ENCODE data around the gene PWP1. TPM values are rescaled to one million over a fixed set of nuclear protein-coding genes. Genes with fewer than 3 reads are reported as not detected.

The PWP1 gene
- total and polyA plus RNA-seq, 2 of the 4 experiments (the other 2 are of a cell fraction) = 143 to 179 TPM

DNA sequence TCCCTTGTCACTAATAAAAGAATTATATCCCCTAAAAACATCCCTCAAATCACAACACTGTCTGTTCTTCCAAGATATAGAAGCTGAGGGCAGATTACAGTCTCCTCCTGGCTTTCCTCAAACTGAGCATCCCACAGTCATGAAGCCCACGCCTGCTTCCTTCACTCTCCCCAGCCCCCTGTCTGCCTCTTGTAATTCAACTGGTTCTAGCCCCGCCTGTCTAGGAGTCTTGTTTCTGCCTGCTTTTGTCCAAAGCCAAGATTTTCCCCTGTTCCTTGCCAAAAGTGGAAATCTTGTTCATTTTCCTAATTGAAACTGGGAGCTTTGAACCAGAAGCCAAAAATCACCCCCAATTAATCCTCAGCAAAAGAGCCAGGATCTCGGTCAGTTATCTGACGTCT, 35.9 kb upstream of the PWP1 start:
- no peak overlapping the region for H2BK120ac ChIP-seq (ENCODE audit: low read depth, low read length)
- dilution Hi-C loops (cut with HindIII; ENCODE audit: low sequenced_read_pairs, unreplicated experiment) = no loop called here
- intact Hi-C loops (cut with micrococcal nuclease) = no loop called here
- ChIA-PET POLR2A (ENCODE audit: unreplicated experiment) (no interaction called here), CTCF (no interaction called here)
- no peaks in the 10 kb centered on the region for H3K4me1 ChIP-seq (ENCODE audit: control insufficient read depth, insufficient read depth, low read length)
- no peak overlapping the region for H2BK5ac ChIP-seq (ENCODE audit: low read depth, low read length, poor library complexity, severe bottlenecking)
- H4K8ac ChIP-seq (ENCODE audit: low read depth in 2 of 2, low read length in 2 of 2) = no peak overlapping the region
- H3K14ac ChIP-seq (replicated peaks; ENCODE audit: low read depth, low read length) = no peak overlapping the region
- no peak overlapping the region for H3K4me3 ChIP-seq (ENCODE audit: insufficient read depth, low read depth, low read length)
- 33% methylated on average over 1 of the region's 4 CpGs; no CpG with 5 or more reads in 1 of the 2 experiments for WGBS, 2 experiments (ENCODE audit: extremely low coverage in 2 of 2, insufficient read length in 1 of 2)
- no peaks in the 10 kb centered on the region for H4K20me1 ChIP-seq (ENCODE audit: insufficient read depth, low read length)
- no peak overlapping the region for H3K4me2 ChIP-seq (ENCODE audit: low read depth, low read length)
- H4K5ac ChIP-seq (ENCODE audit: low read depth, low read length) = no peak overlapping the region
- no peak overlapping the region for H2AK5ac ChIP-seq (ENCODE audit: low read depth, low read length)
- BruUV-seq (replicated peaks) = no TSS peak
- H3K79me1 ChIP-seq (ENCODE audit: low read depth in 1 of 2, low read length in 2 of 2) = no peaks in the 10 kb centered on the region
- H3K56ac ChIP-seq (ENCODE audit: extremely low read depth, insufficient read depth, low read length) = no peak overlapping the region
- H2BK15ac ChIP-seq (ENCODE audit: low read depth, low read length) = no peak overlapping the region
- H4K91ac ChIP-seq (ENCODE audit: insufficient read depth, low read depth, low read length) = no peak overlapping the region
- DNase-seq (no peak), ATAC-seq (ENCODE audit: low read depth) (no peak)
- no peaks in the 10 kb centered on the region for H3K36me3 ChIP-seq (ENCODE audit: control insufficient read depth, insufficient read depth, low read length)
- H3K4ac ChIP-seq (ENCODE audit: low read depth, low read length) = no peak overlapping the region
- H3K23ac ChIP-seq (ENCODE audit: low read depth, low read length) = no peak overlapping the region
- H3K27me3 ChIP-seq (ENCODE audit: control insufficient read depth, insufficient read depth, low read length) = no peaks in the 10 kb centered on the region
- no peaks in the 10 kb centered on the region for H3K9me1 ChIP-seq (ENCODE audit: insufficient read depth, low read length)
- H3K9ac ChIP-seq (ENCODE audit: low read depth, low read length) = no peak overlapping the region
- no peak overlapping the region for H3K18ac ChIP-seq (ENCODE audit: low read depth, low read length)
- H2AK9ac ChIP-seq (replicated peaks; ENCODE audit: low read depth, low read length, poor library complexity) = no peak overlapping the region
- no peak overlapping the region for H2AFZ ChIP-seq (replicated peaks; ENCODE audit: low read length, poor library complexity)
- TF ChIP-seq MAFK (IDR thresholded peaks at IDR 0.05; ENCODE audit: low read depth, low read length) (no peak), FOS (IDR thresholded peaks at IDR 0.05; ENCODE audit: low read depth, low read length) (no peak), RCOR1 (IDR thresholded peaks at IDR 0.05; ENCODE audit: insufficient replicate concordance, low read length) (no peak), RFX5 (IDR thresholded peaks at IDR 0.05; ENCODE audit: low read depth, low read length) (no peak), POLR2A (IDR thresholded peaks at IDR 0.05; ENCODE audit: low read depth, low read length) (no peak), NFE2L2 (IDR thresholded peaks at IDR 0.05; ENCODE audit: low read depth, low read length) (no peak), SMC3 (IDR thresholded peaks at IDR 0.05; ENCODE audit: low read depth, low read length) (no peak), RAD21 (IDR thresholded peaks at IDR 0.05; ENCODE audit: low read length) (no peak), CHD1 (IDR thresholded peaks at IDR 0.05; ENCODE audit: low read depth, low read length) (no peak), BHLHE40 (IDR thresholded peaks at IDR 0.05; ENCODE audit: low read depth, low read length) (no peak), MAZ (IDR thresholded peaks at IDR 0.05; ENCODE audit: borderline replicate concordance, low read depth, low read length) (no peak), MXI1 (IDR thresholded peaks at IDR 0.05; ENCODE audit: borderline replicate concordance, low read depth, low read length) (no peak)
- TF ChIP-seq, protein P1, sequence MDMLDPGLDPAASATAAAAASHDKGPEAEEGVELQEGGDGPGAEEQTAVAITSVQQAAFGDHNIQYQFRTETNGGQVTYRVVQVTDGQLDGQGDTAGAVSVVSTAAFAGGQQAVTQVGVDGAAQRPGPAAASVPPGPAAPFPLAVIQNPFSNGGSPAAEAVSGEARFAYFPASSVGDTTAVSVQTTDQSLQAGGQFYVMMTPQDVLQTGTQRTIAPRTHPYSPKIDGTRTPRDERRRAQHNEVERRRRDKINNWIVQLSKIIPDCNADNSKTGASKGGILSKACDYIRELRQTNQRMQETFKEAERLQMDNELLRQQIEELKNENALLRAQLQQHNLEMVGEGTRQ (IDR thresholded peaks at IDR 0.05; ENCODE audit: low read depth, low read length) = no peak
- TF ChIP-seq, protein P2, sequence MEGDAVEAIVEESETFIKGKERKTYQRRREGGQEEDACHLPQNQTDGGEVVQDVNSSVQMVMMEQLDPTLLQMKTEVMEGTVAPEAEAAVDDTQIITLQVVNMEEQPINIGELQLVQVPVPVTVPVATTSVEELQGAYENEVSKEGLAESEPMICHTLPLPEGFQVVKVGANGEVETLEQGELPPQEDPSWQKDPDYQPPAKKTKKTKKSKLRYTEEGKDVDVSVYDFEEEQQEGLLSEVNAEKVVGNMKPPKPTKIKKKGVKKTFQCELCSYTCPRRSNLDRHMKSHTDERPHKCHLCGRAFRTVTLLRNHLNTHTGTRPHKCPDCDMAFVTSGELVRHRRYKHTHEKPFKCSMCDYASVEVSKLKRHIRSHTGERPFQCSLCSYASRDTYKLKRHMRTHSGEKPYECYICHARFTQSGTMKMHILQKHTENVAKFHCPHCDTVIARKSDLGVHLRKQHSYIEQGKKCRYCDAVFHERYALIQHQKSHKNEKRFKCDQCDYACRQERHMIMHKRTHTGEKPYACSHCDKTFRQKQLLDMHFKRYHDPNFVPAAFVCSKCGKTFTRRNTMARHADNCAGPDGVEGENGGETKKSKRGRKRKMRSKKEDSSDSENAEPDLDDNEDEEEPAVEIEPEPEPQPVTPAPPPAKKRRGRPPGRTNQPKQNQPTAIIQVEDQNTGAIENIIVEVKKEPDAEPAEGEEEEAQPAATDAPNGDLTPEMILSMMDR (conservative IDR thresholded peaks at IDR 0.05; ENCODE audit: low read depth, low read length) = no peak
- TF ChIP-seq, protein P3, sequence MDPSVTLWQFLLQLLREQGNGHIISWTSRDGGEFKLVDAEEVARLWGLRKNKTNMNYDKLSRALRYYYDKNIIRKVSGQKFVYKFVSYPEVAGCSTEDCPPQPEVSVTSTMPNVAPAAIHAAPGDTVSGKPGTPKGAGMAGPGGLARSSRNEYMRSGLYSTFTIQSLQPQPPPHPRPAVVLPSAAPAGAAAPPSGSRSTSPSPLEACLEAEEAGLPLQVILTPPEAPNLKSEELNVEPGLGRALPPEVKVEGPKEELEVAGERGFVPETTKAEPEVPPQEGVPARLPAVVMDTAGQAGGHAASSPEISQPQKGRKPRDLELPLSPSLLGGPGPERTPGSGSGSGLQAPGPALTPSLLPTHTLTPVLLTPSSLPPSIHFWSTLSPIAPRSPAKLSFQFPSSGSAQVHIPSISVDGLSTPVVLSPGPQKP (IDR thresholded peaks at IDR 0.05; ENCODE audit: borderline replicate concordance, low read depth, low read length) = no peak
- in situ Hi-C loops (cut with MboI; ENCODE audit: low sequenced_read_pairs) = no loop called here
- H2BK20ac ChIP-seq (ENCODE audit: low read depth, low read length) = no peak overlapping the region
- H3K27ac ChIP-seq (ENCODE audit: insufficient read depth, low read length) = no peak overlapping the region
- no peaks in the 10 kb centered on the region for H3K9me3 ChIP-seq (ENCODE audit: control insufficient read depth, insufficient read depth, low read length)

All from IMR-90 (cell line).